HTERT RPE-1 (cell line): Measurements from ENCODE around the gene CDC42EP3.

Source experiments
- in situ Hi-C: fragments of 300-500 bp; cut with MboI; formaldehyde crosslinking; loops from 4 replicates; pipeline ENCODE4 v1.14.3; 2020; ENCODE audit warnings: low sequenced_read_pairs

Gene CDC42EP3

GRCh38 chr2:37619959-37620300 is 51.5 kb downstream of the CDC42EP3 start:
- in situ Hi-C loops, result no loop called here

DNA sequence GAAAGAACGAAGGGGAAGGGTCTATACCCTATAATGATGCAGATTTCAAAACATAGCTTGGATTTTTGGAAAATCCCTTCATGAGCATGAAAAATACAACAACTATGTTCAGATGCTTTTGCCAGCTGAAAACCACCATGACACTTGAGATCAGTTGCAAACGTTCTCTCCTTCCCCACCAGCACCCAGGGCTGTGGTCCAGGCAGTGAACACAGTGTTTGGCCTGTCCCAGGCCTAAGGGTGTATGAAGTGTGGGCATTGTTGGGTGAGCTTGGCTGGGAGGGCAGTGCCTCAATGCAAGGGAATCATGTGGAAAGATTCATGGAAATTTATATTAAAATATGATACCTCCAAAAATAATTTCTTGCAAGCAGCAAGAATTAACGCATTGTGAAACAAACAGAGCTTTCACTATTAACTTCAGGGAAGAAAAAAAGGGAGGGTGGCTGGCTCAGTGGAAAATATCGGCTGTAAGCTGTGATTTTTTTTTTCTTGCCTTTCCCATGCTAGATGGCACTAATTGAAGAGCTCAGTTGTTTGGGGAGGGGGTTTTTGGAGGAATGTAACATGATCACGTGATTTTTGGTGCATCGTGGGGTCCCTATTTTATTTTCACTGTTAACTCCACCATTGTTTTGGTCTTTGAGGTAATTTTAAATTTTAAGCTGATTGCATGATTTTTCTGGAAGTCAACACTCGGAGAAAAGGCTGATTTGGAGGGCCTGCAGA is 52.0 kb downstream of the CDC42EP3 start:
- in situ Hi-C loops, result no loop called here

GRCh38 chr2:37618326-37618725 is 53.1 kb downstream of the CDC42EP3 start:
- in situ Hi-C loops, result no loop called here

- in situ Hi-C loops, result no loop called here
Observed at GRCh38 chr2:37617119-37617892, 54.1 kb downstream of the CDC42EP3 start.

DNA sequence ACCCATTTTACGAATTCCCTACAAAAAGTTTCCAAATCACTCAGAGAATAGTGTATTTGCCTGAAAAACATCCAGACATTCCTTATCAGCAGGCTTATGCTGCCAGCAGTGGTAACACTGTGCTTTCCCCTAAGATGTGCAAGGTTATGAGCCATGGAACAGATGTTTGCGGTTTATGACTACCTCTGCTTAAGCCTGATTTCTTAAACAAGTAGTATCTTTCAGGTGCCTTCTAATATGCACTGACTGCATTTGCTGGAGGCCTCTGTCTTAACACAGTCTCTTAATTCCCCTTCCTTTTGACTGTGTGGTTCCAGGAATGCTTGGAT is 54.8 kb downstream of the CDC42EP3 start:
- in situ Hi-C loops, result no loop called here

- in situ Hi-C loops, result no loop called here
Observed at GRCh38 chr2:37615804-37616676, 55.4 kb downstream of the CDC42EP3 start.

DNA sequence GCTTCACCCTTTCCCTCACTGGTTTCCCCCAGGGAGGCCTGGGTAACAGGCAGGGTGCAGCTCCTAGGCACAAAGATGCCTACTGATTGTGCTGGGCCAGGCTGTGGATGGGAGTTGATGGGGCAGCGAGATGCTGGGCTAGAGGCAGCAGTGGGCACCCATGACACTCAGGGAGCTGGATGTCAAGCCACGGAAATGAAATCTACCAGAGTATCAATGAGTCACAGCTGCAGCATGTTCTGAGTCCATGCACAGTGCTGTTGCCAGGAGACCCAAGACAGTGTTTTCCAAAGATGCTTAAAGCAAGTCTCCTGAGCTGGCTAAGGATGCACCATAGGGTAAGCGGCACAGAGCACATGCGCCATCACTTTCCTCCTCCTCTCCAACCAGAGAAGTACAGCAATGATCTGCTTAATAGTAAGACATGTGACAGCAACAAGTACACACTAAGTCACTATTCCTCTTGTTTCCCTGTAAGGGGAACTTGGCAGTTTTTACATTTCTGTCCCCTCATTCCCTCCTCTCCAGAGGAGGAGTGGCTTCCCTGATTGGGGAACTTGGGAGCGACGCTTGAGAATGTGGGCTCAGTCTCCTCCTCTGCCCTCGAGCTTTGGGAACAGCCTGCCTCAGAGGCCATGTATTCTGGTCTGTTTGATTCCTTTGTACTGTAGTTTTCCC is 57.2 kb downstream of the CDC42EP3 start:
- in situ Hi-C loops, result no loop called here

GRCh38 chr2:37612382-37612781 is 59.1 kb downstream of the CDC42EP3 start:
- in situ Hi-C loops, result no loop called here

- in situ Hi-C loops, result no loop called here
Observed at GRCh38 chr2:37610638-37611289, 60.7 kb downstream of the CDC42EP3 start.

- in situ Hi-C loops, result no loop called here
Observed at GRCh38 chr2:37609782-37610181, 61.7 kb downstream of the CDC42EP3 start.

GRCh38 chr2:37604716-37605115 is 66.7 kb downstream of the CDC42EP3 start:
- in situ Hi-C loops, result no loop called here

DNA sequence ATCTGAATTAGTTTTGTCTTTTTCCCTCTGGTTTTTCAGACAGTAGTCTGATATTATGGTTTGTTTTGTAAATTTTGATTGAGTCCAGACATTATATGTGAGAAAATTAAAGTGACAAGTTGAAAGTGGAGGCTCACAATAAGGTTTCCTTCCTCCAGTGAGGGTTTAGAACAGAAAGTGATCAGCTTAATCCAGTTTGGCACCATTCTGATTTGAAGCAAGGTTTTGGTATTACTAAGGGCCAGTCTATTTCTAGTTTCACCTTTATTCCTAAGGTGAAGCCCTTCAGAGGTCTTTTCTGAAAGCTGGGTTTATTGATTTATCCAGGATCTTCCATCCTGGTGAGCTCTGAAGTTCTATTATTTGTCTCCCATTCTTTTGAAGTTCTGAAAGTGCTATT is 68.7 kb downstream of the CDC42EP3 start:
- in situ Hi-C loops, result no loop called here

GRCh38 chr2:37602040-37602439 is 69.4 kb downstream of the CDC42EP3 start:
- in situ Hi-C loops, result no loop called here

DNA sequence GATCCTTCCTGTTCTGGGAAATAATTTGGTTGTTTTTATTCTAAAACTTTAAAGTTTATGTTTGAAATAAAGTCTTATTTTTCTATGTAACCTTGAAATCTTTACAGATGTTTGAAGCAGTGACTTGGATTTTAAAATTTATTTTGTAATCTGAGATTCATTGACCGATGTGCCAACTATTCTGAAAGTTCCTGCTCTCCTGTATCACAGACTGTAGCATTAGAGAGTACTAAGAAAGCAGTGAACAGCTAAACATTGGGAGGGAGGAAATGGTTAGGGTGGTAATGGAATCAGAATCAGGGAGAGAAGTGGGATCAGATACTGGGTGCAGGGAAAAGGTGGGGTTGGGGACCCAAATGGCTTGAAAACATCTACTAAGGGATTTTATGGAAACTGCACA is 69.9 kb downstream of the CDC42EP3 start:
- in situ Hi-C loops, result no loop called here

DNA sequence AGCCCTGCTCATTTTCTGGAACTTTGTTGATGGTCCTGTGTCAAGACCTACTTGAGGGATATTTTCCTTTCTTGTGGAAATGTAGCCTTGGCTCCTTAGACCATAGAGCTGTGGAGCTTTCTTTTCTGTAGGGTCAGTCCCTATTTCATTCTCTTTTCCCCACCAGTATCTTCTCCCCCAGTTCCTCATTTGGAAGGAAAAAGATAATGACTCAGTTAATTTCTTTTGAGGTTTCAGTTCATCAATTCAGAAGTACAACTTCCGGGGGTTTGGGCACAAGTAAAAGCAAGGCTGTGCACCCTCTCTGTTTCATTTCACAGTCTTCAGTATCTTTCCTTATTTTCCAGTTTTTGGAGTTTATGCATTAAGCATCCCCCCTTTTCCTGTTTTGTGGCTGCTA is 70.7 kb downstream of the CDC42EP3 start:
- in situ Hi-C loops, result no loop called here

GRCh38 chr2:37599688-37600525 is 71.5 kb downstream of the CDC42EP3 start:
- in situ Hi-C loops, result no loop called here

- in situ Hi-C loops, result no loop called here
Observed at GRCh38 chr2:37593694-37594093, 77.7 kb downstream of the CDC42EP3 start.

DNA sequence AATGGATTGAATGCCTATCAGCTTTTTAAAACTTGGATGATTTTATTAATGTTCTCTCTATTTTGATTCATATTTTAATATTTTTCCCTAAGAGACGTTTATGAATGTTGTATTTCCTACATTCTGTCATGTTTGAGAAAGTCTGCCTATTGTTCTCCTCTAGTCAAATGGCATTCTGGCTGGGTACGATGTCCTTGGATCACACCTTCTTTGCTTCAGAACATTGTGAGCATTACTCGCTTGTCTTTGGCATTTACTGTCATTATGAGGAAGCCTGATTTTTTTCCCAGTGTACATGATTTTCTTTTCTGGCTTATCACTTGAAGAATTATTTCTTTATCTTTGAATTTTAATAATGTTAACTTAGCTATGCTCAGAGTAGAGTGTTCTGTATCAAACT is 78.4 kb downstream of the CDC42EP3 start:
- in situ Hi-C loops, result no loop called here
